ENCODE measurements around the gene PRTN3. TPM values are rescaled to one million over a fixed set of nuclear protein-coding genes. Genes with fewer than 3 reads are reported as not detected.

PRTN3 gene
- total RNA-seq, 1 experiment from 2014 or later = 0.72 TPM

Other genes with a start within 250 kb of the PRTN3 start
- gene POLRMT, start 207.5 kb upstream of the PRTN3 start, total RNA-seq (2014; rRNA removed; shearing (Covaris generic)) = 19.9 and 21.5 TPM in 2 replicates
- not detected in 2 replicates for gene FGF22, start 201.1 kb upstream of the PRTN3 start, total RNA-seq (2014; rRNA removed; shearing (Covaris generic))
- 23.8 and 27.4 TPM in 2 replicates for gene RNF126, start 177.8 kb upstream of the PRTN3 start, total RNA-seq (2014; rRNA removed; shearing (Covaris generic))
- gene FSTL3, start 164.6 kb upstream of the PRTN3 start, total RNA-seq (2014; rRNA removed; shearing (Covaris generic)) = 35.6 and 45.6 TPM in 2 replicates
- not detected in 2 replicates for gene PRSS57, start 145.5 kb upstream of the PRTN3 start, total RNA-seq (2014; rRNA removed; shearing (Covaris generic))
- 3.7 and 5.8 TPM in 2 replicates for gene PALM, start 132.1 kb upstream of the PRTN3 start, total RNA-seq (2014; rRNA removed; shearing (Covaris generic))
- gene MISP, start 89.9 kb upstream of the PRTN3 start, total RNA-seq (2014; rRNA removed; shearing (Covaris generic)) = not detected in 2 replicates
- gene PTBP1, start 43.5 kb upstream of the PRTN3 start, total RNA-seq (2014; rRNA removed; shearing (Covaris generic)) = 131 and 138 TPM in 2 replicates
- 0.14 TPM in 1 of 2 replicates, not detected in the other for gene PLPPR3, start 19.0 kb upstream of the PRTN3 start, total RNA-seq (2014; rRNA removed; shearing (Covaris generic))
- gene AZU1, start 13.2 kb upstream of the PRTN3 start, total RNA-seq (2014; rRNA removed; shearing (Covaris generic)) = not detected in 2 replicates
- not detected in 2 replicates for gene ELANE, start 11.3 kb downstream of the PRTN3 start, total RNA-seq (2014; rRNA removed; shearing (Covaris generic))
- gene CFD, start 18.7 kb downstream of the PRTN3 start, total RNA-seq (2014; rRNA removed; shearing (Covaris generic)) = 2.3 and 3.5 TPM in 2 replicates
- gene MED16, start 52.2 kb downstream of the PRTN3 start, total RNA-seq (2014; rRNA removed; shearing (Covaris generic)) = 16.6 and 27.4 TPM in 2 replicates
- gene RNU6-9, start 52.5 kb downstream of the PRTN3 start, total RNA-seq (2014; rRNA removed; shearing (Covaris generic)) = not detected in 2 replicates
- gene R3HDM4, start 72.2 kb downstream of the PRTN3 start, total RNA-seq (2014; rRNA removed; shearing (Covaris generic)) = 20.3 and 26.8 TPM in 2 replicates
- gene KISS1R, start 76.3 kb downstream of the PRTN3 start, total RNA-seq (2014; rRNA removed; shearing (Covaris generic)) = not detected in 2 replicates
- 2.3 and 9.0 TPM in 2 replicates for gene ARID3A, start 85.0 kb downstream of the PRTN3 start, total RNA-seq (2014; rRNA removed; shearing (Covaris generic))
- gene WDR18, start 143.3 kb downstream of the PRTN3 start, total RNA-seq (2014; rRNA removed; shearing (Covaris generic)) = 61.9 and 77.2 TPM in 2 replicates
- gene GRIN3B, start 159.4 kb downstream of the PRTN3 start, total RNA-seq (2014; rRNA removed; shearing (Covaris generic)) = 0.23 TPM in 1 of 2 replicates, not detected in the other
- gene TMEM259, start 180.1 kb downstream of the PRTN3 start, total RNA-seq (2014; rRNA removed; shearing (Covaris generic)) = 57.0 and 72.5 TPM in 2 replicates
- not detected in 2 replicates for gene RNU6-2, start 180.5 kb downstream of the PRTN3 start, total RNA-seq (2014; rRNA removed; shearing (Covaris generic))
- 111 and 123 TPM in 2 replicates for gene CNN2, start 185.6 kb downstream of the PRTN3 start, total RNA-seq (2014; rRNA removed; shearing (Covaris generic))
- 2.9 and 3.6 TPM in 2 replicates for gene ABCA7, start 199.1 kb downstream of the PRTN3 start, total RNA-seq (2014; rRNA removed; shearing (Covaris generic))
- gene ARHGAP45, start 226.2 kb downstream of the PRTN3 start, total RNA-seq (2014; rRNA removed; shearing (Covaris generic)) = 2.4 and 3.2 TPM in 2 replicates